ENCODE measurements around the gene BLNK. TPM values are rescaled to one million over a fixed set of nuclear protein-coding genes. Genes with fewer than 3 reads are reported as not detected.
"Not testable (repeated sequence)": the region's sequence is repeated elsewhere in the genome, so short reads cannot be mapped to it uniquely, and the experiment has no call there.

The BLNK gene
- total RNA-seq, 2 donors from 2014 or later = 1.0 TPM; not detected in 1

- no peaks in the 10 kb centered on the region for H3K9me3 Mint-ChIP-seq
- no peaks in the 10 kb centered on the region for H3K4me1 Mint-ChIP-seq (ENCODE audit: low read depth in 2 of 2)
- no peaks in the 10 kb centered on the region for H3K36me3 Mint-ChIP-seq
- H3K27ac Mint-ChIP-seq = no peak overlapping the region
- DNase-seq (ENCODE audit: low spot score) = no peak
- no peak overlapping the region for H3K4me3 Mint-ChIP-seq
- no peak for ATAC-seq
- peaks cover 16 to 68% of the 10 kb centered on the region in 2 donors for H3K27me3 Mint-ChIP-seq
Observed at GRCh38 chr10:96216775-96217174, 54.6 kb downstream of the BLNK start.

DNA sequence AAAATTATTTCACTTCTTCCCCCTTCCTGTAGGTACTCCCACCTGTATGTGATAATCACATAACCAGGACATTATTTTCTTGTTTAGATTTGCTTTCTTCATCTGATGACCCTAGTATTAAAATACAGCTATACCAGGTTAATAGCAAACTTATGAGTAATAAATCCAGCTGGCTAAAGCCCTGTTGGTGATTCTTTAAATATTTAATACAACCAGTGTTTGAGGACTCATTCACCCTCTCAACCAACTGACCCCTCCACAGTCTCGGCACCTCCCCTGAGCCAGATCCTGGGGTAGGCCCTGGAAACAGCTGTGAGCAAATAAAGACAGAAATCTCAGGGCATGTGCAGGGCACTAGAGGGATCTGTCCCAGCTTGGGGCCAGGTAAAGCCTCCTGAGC is 58.5 kb downstream of the BLNK start:
- Mint-ChIP-seq H3K36me3 (no peaks in the 10 kb centered on the region), H3K4me1 (ENCODE audit: low read depth in 2 of 2) (no peaks in the 10 kb centered on the region), H3K27me3 (peaks cover 12 to 45% of the 10 kb centered on the region in 2 donors), H3K9me3 (no peaks in the 10 kb centered on the region), H3K27ac (no peak overlapping the region), H3K4me3 (no peak overlapping the region)
- DNase-seq (ENCODE audit: low spot score) (no peak), ATAC-seq (no peak)

GRCh38 chr10:96211764-96212163 is 59.6 kb downstream of the BLNK start:
- no peak for DNase-seq (ENCODE audit: low spot score)

DNA sequence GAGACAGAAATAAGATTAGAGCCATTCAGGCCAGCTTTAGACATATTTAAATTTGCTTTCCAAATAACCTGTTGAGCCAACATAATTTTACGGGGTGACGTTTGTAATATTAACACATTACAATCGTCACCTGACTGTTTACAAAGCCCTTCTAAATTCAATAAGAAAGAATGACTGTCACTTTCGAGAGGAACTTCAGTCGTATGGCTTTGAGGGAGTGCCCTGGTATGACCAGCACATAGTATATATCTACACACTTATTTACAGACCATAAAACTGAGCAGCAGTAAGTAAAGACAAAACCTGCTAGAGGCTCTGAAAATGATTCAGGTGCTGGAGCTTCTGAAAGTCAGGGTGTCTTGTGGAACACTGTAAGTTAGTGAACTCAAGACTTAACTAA is 62.4 kb downstream of the BLNK start:
- H3K4me1 Mint-ChIP-seq (ENCODE audit: low read depth in 2 of 2) = no peaks in the 10 kb centered on the region
- no peaks in the 10 kb centered on the region for H3K36me3 Mint-ChIP-seq
- peaks cover 18 to 25% of the 10 kb centered on the region in 2 donors for H3K27me3 Mint-ChIP-seq
- H3K4me3 Mint-ChIP-seq = no peak overlapping the region
- H3K27ac Mint-ChIP-seq = no peak overlapping the region
- no peaks in the 10 kb centered on the region for H3K9me3 Mint-ChIP-seq
- ATAC-seq (no peak), DNase-seq (ENCODE audit: low spot score) (no peak)

More at GRCh38 chr10:96211764-96212163, 59.6 kb downstream of the BLNK start:
- Mint-ChIP-seq H3K4me3 (no peak overlapping the region), H3K27ac (no peak overlapping the region), H3K27me3 (peaks cover 17 to 45% of the 10 kb centered on the region in 2 donors), H3K36me3 (no peaks in the 10 kb centered on the region), H3K9me3 (no peaks in the 10 kb centered on the region), H3K4me1 (ENCODE audit: low read depth in 2 of 2) (no peaks in the 10 kb centered on the region)
- ATAC-seq = no peak

DNA sequence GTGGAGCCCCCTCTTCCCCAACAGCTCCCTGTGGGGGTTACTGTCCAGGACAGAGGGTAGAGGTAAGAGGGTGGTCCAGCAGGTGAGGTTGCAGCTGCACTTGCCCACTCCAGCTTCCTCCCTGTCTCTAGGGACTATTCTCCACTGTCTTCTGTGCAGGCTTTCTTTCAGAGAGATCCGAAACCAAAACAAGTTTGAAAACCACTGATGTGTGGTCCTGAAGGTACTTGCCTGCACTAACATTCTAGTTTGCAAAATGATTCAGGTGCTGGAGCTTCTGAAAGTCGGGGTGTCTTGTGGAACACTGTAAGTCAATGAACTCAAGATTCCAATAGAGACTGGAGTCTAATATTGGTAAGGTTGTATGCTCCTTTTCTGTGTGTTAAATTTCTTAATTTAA is 63.1 kb downstream of the BLNK start:
- Mint-ChIP-seq H3K9me3 (no peaks in the 10 kb centered on the region), H3K27me3 (peaks cover 13 to 18% of the 10 kb centered on the region in 2 donors), H3K4me1 (ENCODE audit: low read depth in 2 of 2) (no peaks in the 10 kb centered on the region), H3K4me3 (no peak overlapping the region), H3K36me3 (no peaks in the 10 kb centered on the region), H3K27ac (no peak overlapping the region)
- ATAC-seq (no peak), DNase-seq (ENCODE audit: low spot score) (no peak)

DNA sequence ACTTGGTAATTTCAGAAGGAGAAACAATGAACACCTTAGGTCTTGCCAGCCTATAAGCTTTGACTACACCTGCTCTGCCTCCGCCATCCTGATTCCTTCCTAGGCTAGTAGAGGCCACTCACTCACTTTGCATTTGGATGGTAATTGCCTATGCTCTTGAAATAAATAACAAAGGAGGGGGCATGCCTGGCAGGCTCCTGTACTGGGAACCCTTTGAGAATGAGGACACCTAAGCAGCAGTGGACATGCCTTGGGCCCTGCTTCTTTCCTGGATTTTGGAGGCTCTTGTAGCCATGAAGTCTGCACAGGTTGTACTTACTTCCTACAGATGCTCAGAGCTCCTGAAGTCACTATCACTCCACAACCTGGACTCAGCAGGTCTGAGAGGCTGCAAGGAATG is 65.8 kb downstream of the BLNK start:
- no peak overlapping the region for H3K27ac Mint-ChIP-seq
- H3K27me3 Mint-ChIP-seq = peaks cover 13 to 24% of the 10 kb centered on the region in 2 donors
- ATAC-seq (no peak), DNase-seq (ENCODE audit: low spot score) (no peak)
- no peaks in the 10 kb centered on the region for H3K36me3 Mint-ChIP-seq
- H3K4me1 Mint-ChIP-seq (ENCODE audit: low read depth in 2 of 2) = no peaks in the 10 kb centered on the region
- no peak overlapping the region for H3K4me3 Mint-ChIP-seq
- no peaks in the 10 kb centered on the region for H3K9me3 Mint-ChIP-seq

GRCh38 chr10:96201525-96201924 is 69.8 kb downstream of the BLNK start:
- Mint-ChIP-seq H3K27ac (no peak overlapping the region), H3K9me3 (no peaks in the 10 kb centered on the region), H3K4me3 (no peak overlapping the region), H3K4me1 (ENCODE audit: low read depth in 2 of 2) (no peaks in the 10 kb centered on the region), H3K36me3 (no peaks in the 10 kb centered on the region), H3K27me3 (peaks cover 11 to 30% of the 10 kb centered on the region in 2 donors)
- DNase-seq (ENCODE audit: low spot score) (no peak), ATAC-seq (no peak)

GRCh38 chr10:96189505-96189904 is 81.9 kb downstream of the BLNK start:
- H3K27me3 Mint-ChIP-seq = peaks cover 12 to 50% of the 10 kb centered on the region in 2 donors
- not testable (repeated sequence) for H3K9me3 Mint-ChIP-seq; DNase-seq (ENCODE audit: low spot score); H3K4me3 Mint-ChIP-seq; ATAC-seq; H3K27ac Mint-ChIP-seq; H3K36me3 Mint-ChIP-seq; H3K4me1 Mint-ChIP-seq (ENCODE audit: low read depth in 2 of 2)

GRCh38 chr10:96188916-96189315 is 82.5 kb downstream of the BLNK start:
- Mint-ChIP-seq H3K9me3 (peaks cover 7% of the 10 kb centered on the region), H3K27ac (no peak overlapping the region), H3K36me3 (peaks cover 11% of the 10 kb centered on the region), H3K4me1 (ENCODE audit: low read depth in 2 of 2) (no peaks in the 10 kb centered on the region), H3K4me3 (no peak overlapping the region), H3K27me3 (peaks cover 14 to 55% of the 10 kb centered on the region in 2 donors)
- DNase-seq (ENCODE audit: low spot score) (no peak), ATAC-seq (no peak)

DNA sequence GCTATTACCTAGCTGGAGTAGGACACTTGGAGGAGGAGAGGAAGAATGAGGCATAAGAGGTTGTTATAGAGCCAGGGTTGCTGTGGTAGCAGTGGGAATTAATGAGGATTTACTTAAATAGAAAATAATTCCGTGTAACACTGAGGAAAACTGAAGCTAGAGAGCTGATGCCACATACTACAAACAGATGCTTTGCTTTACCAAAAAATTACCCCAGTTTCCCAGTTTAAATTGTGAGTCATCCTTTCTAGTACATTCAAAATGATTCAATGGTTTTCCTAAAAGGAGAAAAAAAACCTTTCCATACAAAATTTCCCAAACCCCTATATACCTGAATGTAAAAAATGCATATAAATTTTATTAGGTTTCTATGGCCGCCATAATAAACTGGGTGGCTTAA is 82.9 kb downstream of the BLNK start:
- DNase-seq (ENCODE audit: low spot score) = no peak
- Mint-ChIP-seq H3K36me3 (peaks cover 16% of the 10 kb centered on the region), H3K4me1 (ENCODE audit: low read depth in 2 of 2) (no peaks in the 10 kb centered on the region), H3K27ac (no peak overlapping the region), H3K9me3 (peaks cover 10% of the 10 kb centered on the region), H3K27me3 (peaks cover 18 to 57% of the 10 kb centered on the region in 2 donors), H3K4me3 (no peak overlapping the region)
- no peak for ATAC-seq

DNA sequence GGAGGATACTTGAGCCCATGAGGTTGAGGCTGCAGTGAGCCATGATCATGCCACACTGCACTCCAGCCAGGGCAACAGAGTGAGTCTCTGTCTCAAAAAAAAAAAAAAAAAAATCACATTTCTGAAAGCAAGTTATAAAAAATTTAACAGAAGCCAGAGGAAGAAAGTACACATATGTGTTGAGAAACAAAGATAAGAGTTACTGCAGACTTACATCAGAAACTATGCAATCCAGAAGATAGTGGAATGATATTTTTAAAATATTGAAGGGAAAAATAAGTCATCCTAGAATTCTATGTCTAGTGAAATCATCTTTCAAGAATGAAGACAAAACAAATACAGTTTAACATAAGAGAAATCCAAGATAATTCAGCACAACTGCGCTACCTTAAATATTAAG is 94.4 kb downstream of the BLNK start:
- no peak overlapping the region for H3K4me3 Mint-ChIP-seq
- no peaks in the 10 kb centered on the region for H3K4me1 Mint-ChIP-seq (ENCODE audit: low read depth in 2 of 2)
- peaks cover 13% of the 10 kb centered on the region for H3K9me3 Mint-ChIP-seq
- no peak overlapping the region for H3K27ac Mint-ChIP-seq
- no peak for DNase-seq (ENCODE audit: low spot score)
- ATAC-seq = no peak
- H3K27me3 Mint-ChIP-seq = peaks cover 11 to 37% of the 10 kb centered on the region in 2 donors
- H3K36me3 Mint-ChIP-seq = peaks cover 32% of the 10 kb centered on the region

- H3K4me1 Mint-ChIP-seq (ENCODE audit: low read depth in 2 of 2) = peaks cover 3 to 7% of the 10 kb centered on the region in 2 donors
- no peak for DNase-seq (ENCODE audit: low spot score)
- H3K4me3 Mint-ChIP-seq = no peak overlapping the region
- no peak overlapping the region for H3K27ac Mint-ChIP-seq
- peaks cover 50% of the 10 kb centered on the region for H3K36me3 Mint-ChIP-seq
- H3K27me3 Mint-ChIP-seq = peaks cover 6 to 17% of the 10 kb centered on the region in 2 donors
- no peak for ATAC-seq
- H3K9me3 Mint-ChIP-seq = peaks cover 14% of the 10 kb centered on the region
Observed at GRCh38 chr10:96172666-96173065, 98.7 kb downstream of the BLNK start.

DNA sequence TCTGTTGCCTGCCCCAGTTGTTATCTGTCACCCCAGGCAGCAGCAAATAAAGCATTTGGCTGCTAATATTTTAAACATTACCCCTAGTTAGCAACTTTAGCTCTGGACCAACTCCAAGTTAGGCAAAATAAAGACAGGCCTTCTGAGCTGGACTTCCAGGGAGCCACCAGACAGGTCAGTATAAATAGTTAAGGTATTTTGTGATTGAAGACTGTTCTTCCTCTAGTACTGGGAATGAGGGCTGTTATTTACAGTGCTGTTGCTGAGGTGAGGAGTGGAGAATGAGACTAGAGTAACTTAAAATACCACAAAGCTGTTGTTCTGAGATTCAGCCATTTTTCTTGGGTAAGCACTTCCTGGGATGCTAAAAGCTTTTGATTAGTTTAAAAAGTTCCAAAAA is 101.1 kb downstream of the BLNK start:
- ATAC-seq (no peak), DNase-seq (ENCODE audit: low spot score) (no peak)
- peaks cover 54% of the 10 kb centered on the region for H3K36me3 Mint-ChIP-seq
- H3K4me3 Mint-ChIP-seq = no peak overlapping the region
- peaks cover 0 to 9% of the 10 kb centered on the region in 2 donors for H3K27me3 Mint-ChIP-seq
- peak overlapping the region in 1 of 2 donors; percentile 27 for H3K27ac Mint-ChIP-seq
- peaks cover 3 to 7% of the 10 kb centered on the region in 2 donors for H3K4me1 Mint-ChIP-seq (ENCODE audit: low read depth in 2 of 2)
- H3K9me3 Mint-ChIP-seq = peaks cover 7% of the 10 kb centered on the region

- H3K4me1 Mint-ChIP-seq (ENCODE audit: low read depth in 2 of 2) = peaks cover 3 to 7% of the 10 kb centered on the region in 2 donors
- peaks cover 47% of the 10 kb centered on the region for H3K36me3 Mint-ChIP-seq
- no peak overlapping the region for H3K4me3 Mint-ChIP-seq
- peaks cover 3% of the 10 kb centered on the region for H3K9me3 Mint-ChIP-seq
- H3K27ac Mint-ChIP-seq = no peak overlapping the region
- ATAC-seq (no peak), DNase-seq (ENCODE audit: low spot score) (no peak)
- H3K27me3 Mint-ChIP-seq = no peaks in the 10 kb centered on the region
Observed at GRCh38 chr10:96168546-96168945, 102.8 kb downstream of the BLNK start.

DNA sequence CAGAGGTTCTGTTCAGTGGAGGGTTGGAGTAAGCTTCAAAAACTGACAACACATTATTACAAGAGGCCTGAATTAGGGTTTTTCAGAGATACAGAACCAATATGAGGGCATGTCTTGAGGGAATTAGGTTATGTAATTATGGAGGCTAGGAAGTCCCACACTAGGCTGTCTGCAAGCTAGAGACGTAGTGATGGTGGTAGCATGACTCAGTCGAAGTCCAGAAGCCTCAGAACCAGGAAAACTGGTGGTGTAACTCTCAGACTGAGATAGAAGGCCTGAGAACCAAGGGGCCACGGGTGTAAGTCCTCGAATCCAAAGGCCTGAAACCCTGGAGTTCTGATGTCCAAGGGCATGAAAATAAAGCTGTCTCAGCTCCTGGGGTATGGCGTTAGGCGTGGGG is 105.6 kb downstream of the BLNK start:
- H3K27ac Mint-ChIP-seq = no peak overlapping the region
- DNase-seq (ENCODE audit: low spot score) (no peak), ATAC-seq (no peak)
- peaks cover 3% of the 10 kb centered on the region for H3K9me3 Mint-ChIP-seq
- peaks cover 33% of the 10 kb centered on the region for H3K36me3 Mint-ChIP-seq
- H3K4me1 Mint-ChIP-seq (ENCODE audit: low read depth in 2 of 2) = peaks cover under 1 to 3% of the 10 kb centered on the region in 2 donors
- no peak overlapping the region for H3K4me3 Mint-ChIP-seq
- no peaks in the 10 kb centered on the region for H3K27me3 Mint-ChIP-seq
